GM10266 (cell line): ENCODE data around the gene PKDREJ.

ENCODE experiments used
- DNase-seq: peaks from one replicate; pipeline ENCODE4 v3.0.0; 2012; ENCODE audit errors: extremely low spot score
- CTCF ChIP-seq: IDR thresholded peaks from 2 replicates; pipeline ENCODE4 v1.5.1; 2012; ENCODE audit warnings: mild to moderate bottlenecking, low read depth; ENCODE audit not compliant: control insufficient read depth, insufficient read depth; ENCODE audit errors: missing control alignments

The PKDREJ gene

DNA sequence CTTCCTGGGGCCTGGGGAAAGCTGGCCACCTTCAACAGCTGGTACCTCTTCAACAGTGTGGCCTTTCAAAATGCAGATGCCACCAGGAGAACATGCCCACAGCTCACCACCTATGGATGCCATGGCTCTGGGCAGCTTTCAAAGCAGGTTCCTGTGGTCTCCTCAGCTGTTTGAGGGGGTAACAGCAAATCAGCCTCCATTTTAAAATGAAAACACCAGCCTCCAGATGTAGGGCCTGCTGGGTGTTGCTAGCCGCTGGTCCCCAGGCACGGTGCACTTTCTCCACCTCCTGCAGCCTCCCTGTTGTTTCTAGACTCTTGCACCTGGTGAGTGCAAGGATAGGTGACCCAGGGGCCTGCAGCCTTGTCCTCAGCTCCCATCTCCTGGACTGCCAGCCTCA lies 23.1 kb downstream of the PKDREJ start:
- TF ChIP-seq CTCF = no peak

DNA sequence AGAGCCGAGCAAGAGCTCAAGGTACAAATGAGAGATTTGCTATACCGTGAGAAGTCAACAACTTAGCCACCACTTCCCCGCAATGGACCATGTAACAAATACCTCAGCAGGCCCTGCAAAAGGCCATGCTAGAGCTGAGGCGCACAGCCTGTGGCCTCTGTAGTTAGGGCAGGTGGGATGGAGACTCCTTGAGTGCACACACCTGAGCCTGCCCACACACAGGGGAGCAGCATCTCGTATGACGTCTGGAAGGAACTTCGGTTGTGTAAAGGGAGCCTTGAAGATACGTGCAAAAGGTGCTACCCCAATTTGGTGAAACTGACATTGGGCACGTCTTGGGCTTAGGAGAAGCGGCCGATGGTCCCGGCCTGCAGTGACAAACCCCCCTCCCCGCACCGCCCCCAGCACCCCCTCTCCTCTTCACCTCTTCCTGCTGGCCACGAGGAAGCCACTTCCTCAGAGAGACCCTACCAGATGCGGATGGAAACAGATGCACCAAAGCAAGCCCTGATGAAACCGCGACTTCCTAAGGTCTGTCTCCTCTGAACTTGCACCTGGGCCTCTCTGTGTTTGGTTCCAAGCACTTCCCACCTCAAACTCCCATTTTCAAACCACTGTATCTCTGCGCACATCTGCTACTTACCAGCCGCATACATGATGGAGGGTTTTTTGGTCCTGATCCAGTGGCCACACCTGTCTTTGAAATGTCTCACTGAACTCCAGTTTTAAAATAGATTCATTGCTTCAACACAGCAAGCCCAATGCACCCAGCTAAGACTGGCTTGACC lies 23.7 kb downstream of the PKDREJ start:
- no peak for DNase-seq
- no peak for TF ChIP-seq CTCF

More for the DNA sequence above, 23.1 kb downstream of the PKDREJ start:
- DNase-seq = no peak

- TF ChIP-seq CTCF = no peak
- DNase-seq = no peak
Observed at GRCh38 chr22:46238541-46238940, 24.6 kb downstream of the PKDREJ start.

DNA sequence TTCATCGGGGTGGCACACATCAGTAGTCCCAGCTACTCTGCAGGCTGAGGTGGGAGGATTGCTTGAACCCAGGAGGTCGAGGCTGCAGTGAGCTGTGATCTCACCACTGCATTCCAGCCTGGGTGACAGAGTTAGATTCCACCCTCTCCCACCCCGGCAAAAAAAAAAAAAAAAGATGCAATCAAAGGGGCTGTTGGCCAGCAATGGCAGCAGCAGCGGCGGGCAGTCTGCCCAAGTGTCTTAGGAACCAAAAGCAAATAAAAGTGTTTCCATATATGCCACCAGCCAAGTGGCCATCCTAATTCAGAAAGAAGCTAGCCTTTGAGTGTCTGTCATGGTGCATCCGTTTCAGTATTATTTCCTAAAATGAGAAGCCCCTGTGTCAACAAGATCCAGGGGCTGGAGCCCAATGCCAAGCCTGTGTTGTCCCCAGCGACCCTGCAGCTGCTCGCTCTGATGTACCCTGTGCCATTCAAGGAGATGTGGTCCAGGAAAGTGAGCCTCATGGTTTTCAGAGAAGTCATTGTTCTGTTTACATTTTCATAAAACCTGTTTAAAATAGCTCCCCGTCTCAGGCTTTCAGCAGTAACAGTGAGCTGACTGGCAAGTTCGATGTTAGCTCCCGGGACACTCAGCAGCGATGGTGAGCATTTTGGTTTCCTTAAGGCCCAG lies 25.6 kb downstream of the PKDREJ start:
- no peak for DNase-seq
- no peak for TF ChIP-seq CTCF

DNA sequence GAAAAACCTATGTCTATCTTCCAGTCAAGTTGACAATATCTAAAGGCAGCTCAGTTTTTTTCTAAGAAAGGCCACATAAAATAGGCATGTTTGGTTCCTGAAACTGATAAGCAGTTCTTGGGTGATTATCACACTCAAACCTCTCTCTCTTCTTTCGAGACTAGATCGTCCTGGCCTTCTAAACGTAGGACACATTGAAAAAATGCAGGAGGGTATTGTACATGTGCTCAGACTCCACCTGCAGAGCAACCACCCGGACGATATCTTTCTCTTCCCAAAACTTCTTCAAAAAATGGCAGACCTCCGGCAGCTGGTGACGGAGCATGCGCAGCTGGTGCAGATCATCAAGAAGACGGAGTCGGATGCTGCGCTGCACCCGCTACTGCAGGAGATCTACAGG lies 28.2 kb downstream of the PKDREJ start:
- no peak for TF ChIP-seq CTCF
- no peak for DNase-seq

- DNase-seq = no peak
- TF ChIP-seq CTCF = no peak
Observed at GRCh38 chr22:46233231-46233630, 29.9 kb downstream of the PKDREJ start.
